ENCODE measurements around the gene DPP6. TPM values are rescaled to one million over a fixed set of nuclear protein-coding genes. Genes with fewer than 3 reads are reported as not detected.

Gene DPP6
- total and polyA plus RNA-seq, 2 experiments from 2014 or later: 0.20 to 0.44 TPM

GRCh38 chr7:154777908-154778307, 725.7 kb downstream of the DPP6 start:
- Histone ChIP-seq H3K4me3 (no peak overlapping the region), H3K4me1 (ENCODE audit: insufficient read depth) (peaks cover 5% of the 10 kb centered on the region), H3K27me3 (no peaks in the 10 kb centered on the region), H3K79me2 (no peaks in the 10 kb centered on the region), H3K27ac (no peak overlapping the region), H3K4me2 (no peak overlapping the region), H3K9me2 (replicated peaks; ENCODE audit: insufficient read depth) (no peaks in the 10 kb centered on the region), H2AFZ (no peak overlapping the region), H3K36me3 (replicated peaks; ENCODE audit: insufficient read depth, low read depth) (no peaks in the 10 kb centered on the region), H3K9me3 (ENCODE audit: low read depth) (no peaks in the 10 kb centered on the region), H4K20me1 (ENCODE audit: insufficient read depth, poor library complexity, severe bottlenecking) (no peaks in the 10 kb centered on the region)
- DNase-seq (ENCODE audit: low spot score): no peak
- WGBS (ENCODE audit: low lambda C conversion rate, missing lambda C conversion rate): 90% methylated on average over 6 of the region's 6 CpGs
- TF ChIP-seq EZH2 (IDR thresholded peaks at IDR 0.05; ENCODE audit: borderline replicate concordance) (no peak), EZH2phosphoT487 (IDR thresholded peaks at IDR 0.05; ENCODE audit: low read depth, severe bottlenecking, unreplicated experiment) (no peak), CTCF (IDR thresholded peaks at IDR 0.05; ENCODE audit: poor library complexity) (no peak)

GRCh38 chr7:154781369-154782303, 729.4 kb downstream of the DPP6 start:
- no peaks in the 10 kb centered on the region for H3K36me3 ChIP-seq (replicated peaks; ENCODE audit: insufficient read depth, low read depth)
- peaks cover under 1% of the 10 kb centered on the region for H3K4me1 ChIP-seq (ENCODE audit: insufficient read depth)
- 84% methylated on average over 16 of the region's 16 CpGs for WGBS (ENCODE audit: low lambda C conversion rate, missing lambda C conversion rate)
- no peaks in the 10 kb centered on the region for H3K9me2 ChIP-seq (replicated peaks; ENCODE audit: insufficient read depth)
- DNase-seq (ENCODE audit: low spot score): no peak
- no peak overlapping the region for H3K4me3 ChIP-seq
- TF ChIP-seq CTCF (IDR thresholded peaks at IDR 0.05; ENCODE audit: poor library complexity): no peak
- no peak for TF ChIP-seq EZH2phosphoT487 (IDR thresholded peaks at IDR 0.05; ENCODE audit: low read depth, severe bottlenecking, unreplicated experiment)
- no peak for TF ChIP-seq EZH2 (IDR thresholded peaks at IDR 0.05; ENCODE audit: borderline replicate concordance)
- no peak overlapping the region for H3K4me2 ChIP-seq
- H2AFZ ChIP-seq: no peak overlapping the region
- H3K27ac ChIP-seq: no peak overlapping the region
- H3K9me3 ChIP-seq (ENCODE audit: low read depth): no peaks in the 10 kb centered on the region
- H3K79me2 ChIP-seq: no peaks in the 10 kb centered on the region
- no peaks in the 10 kb centered on the region for H4K20me1 ChIP-seq (ENCODE audit: insufficient read depth, poor library complexity, severe bottlenecking)
- no peaks in the 10 kb centered on the region for H3K27me3 ChIP-seq

- no peak overlapping the region for H3K4me3 ChIP-seq
- H4K20me1 ChIP-seq (ENCODE audit: insufficient read depth, poor library complexity, severe bottlenecking): no peaks in the 10 kb centered on the region
- 81% methylated on average over 18 of the region's 18 CpGs for WGBS (ENCODE audit: low lambda C conversion rate, missing lambda C conversion rate)
- no peak overlapping the region for H3K27ac ChIP-seq
- H3K4me2 ChIP-seq: no peak overlapping the region
- no peak overlapping the region for H2AFZ ChIP-seq
- no peak for TF ChIP-seq EZH2 (IDR thresholded peaks at IDR 0.05; ENCODE audit: borderline replicate concordance)
- no peak for TF ChIP-seq EZH2phosphoT487 (IDR thresholded peaks at IDR 0.05; ENCODE audit: low read depth, severe bottlenecking, unreplicated experiment)
- no peak for TF ChIP-seq CTCF (IDR thresholded peaks at IDR 0.05; ENCODE audit: poor library complexity)
- no peaks in the 10 kb centered on the region for H3K9me3 ChIP-seq (ENCODE audit: low read depth)
- no peaks in the 10 kb centered on the region for H3K79me2 ChIP-seq
- no peaks in the 10 kb centered on the region for H3K27me3 ChIP-seq
- H3K9me2 ChIP-seq (replicated peaks; ENCODE audit: insufficient read depth): no peaks in the 10 kb centered on the region
- DNase-seq (ENCODE audit: low spot score): no peak
- no peaks in the 10 kb centered on the region for H3K4me1 ChIP-seq (ENCODE audit: insufficient read depth)
- H3K36me3 ChIP-seq (replicated peaks; ENCODE audit: insufficient read depth, low read depth): no peaks in the 10 kb centered on the region
Measured at GRCh38 chr7:154783281-154783909, 731.2 kb downstream of the DPP6 start.
